MM.1S (cell line): ENCODE results near the gene RNLS.

ENCODE experiments used
- DNase-seq: peaks from one replicate; pipeline ENCODE4 v3.0.0-alpha.2; 2015
- H2AFZ ChIP-seq: fragments of 300-600 bp; sonication (generic); 2 replicates; pipeline ENCODE4 v1.6.0; 2016; ENCODE audit warnings: antibody characterized with exemption, low read length
- H3F3A ChIP-seq: fragments of 300-600 bp; sonication (generic); 2 replicates; pipeline ENCODE4 v1.6.1; 2016; ENCODE audit warnings: mild to moderate bottlenecking, antibody characterized with exemption, low read length, moderate library complexity, mixed read lengths; ENCODE audit not compliant: insufficient read depth
- H3K27ac ChIP-seq: fragments of 300-600 bp; sonication (generic); 2 replicates; pipeline ENCODE4 v1.5.1; 2016; ENCODE audit warnings: mild to moderate bottlenecking, low read length
- H3K27me3 ChIP-seq: fragments of 300-600 bp; sonication (generic); replicated peaks from 2 replicates; pipeline ENCODE4 v1.6.0; 2016; ENCODE audit warnings: low read length; ENCODE audit not compliant: insufficient read depth
- H3K36me3 ChIP-seq: fragments of 300-600 bp; sonication (generic); replicated peaks from 2 replicates; pipeline ENCODE4 v1.6.1; 2016; ENCODE audit warnings: mild to moderate bottlenecking, low read length, mixed read lengths; ENCODE audit not compliant: insufficient read depth
- H3K4me1 ChIP-seq: fragments of 300-600 bp; sonication (generic); 2 replicates; pipeline ENCODE4 v1.6.1; 2016; ENCODE audit warnings: low read length, mixed read lengths
- H3K4me2 ChIP-seq: fragments of 300-600 bp; sonication (generic); 2 replicates; pipeline ENCODE4 v1.6.0; 2016; ENCODE audit warnings: low read depth, low read length
- H3K4me3 ChIP-seq: fragments of 300-600 bp; sonication (generic); 2 replicates; pipeline ENCODE4 v1.5.1; 2016; ENCODE audit warnings: low read length, mixed read lengths
- H3K79me2 ChIP-seq: fragments of 300-600 bp; sonication (generic); 2 replicates; pipeline ENCODE4 v1.6.1; 2016; ENCODE audit warnings: mixed run types, low read length, mixed read lengths
- H3K9ac ChIP-seq: fragments of 300-600 bp; sonication (generic); 2 replicates; pipeline ENCODE4 v1.6.1; 2016; ENCODE audit warnings: low read length, mixed read lengths
- H3K9me2 ChIP-seq: fragments of 300-600 bp; sonication (generic); replicated peaks from 2 replicates; pipeline ENCODE4 v1.6.1; 2016; ENCODE audit warnings: mild to moderate bottlenecking, low read length, mixed read lengths; ENCODE audit not compliant: insufficient read depth
- H3K9me3 ChIP-seq: fragments of 300-600 bp; sonication (generic); replicated peaks from 2 replicates; pipeline ENCODE4 v1.6.1; 2016; ENCODE audit warnings: mild to moderate bottlenecking, low read length, mixed read lengths; ENCODE audit not compliant: insufficient read depth
- H4K20me1 ChIP-seq: fragments of 300-600 bp; sonication (generic); 2 replicates; pipeline ENCODE4 v1.6.1; 2016; ENCODE audit warnings: mild to moderate bottlenecking, low read length, moderate library complexity, mixed read lengths; ENCODE audit not compliant: insufficient read depth
- CTCF ChIP-seq: fragments of 300-600 bp; sonication (generic); IDR thresholded peaks from 2 replicates; pipeline ENCODE4 v1.5.1; 2016; ENCODE audit warnings: antibody characterized with exemption, low read length, mixed read lengths
- EZH2 ChIP-seq: fragments of 300-600 bp; sonication (generic); optimal IDR thresholded peaks from 2 replicates; pipeline ENCODE3; 2017; ENCODE audit warnings: low read depth, mild to moderate bottlenecking, antibody characterized with exemption, low read length, mixed read lengths
- EZH2phosphoT487 ChIP-seq: fragments of 300-600 bp; sonication (generic); IDR thresholded peaks from 2 replicates; pipeline ENCODE4 v1.6.1; 2018; ENCODE audit warnings: antibody characterized with exemption, low read length

Gene RNLS

GRCh38 chr10:88427024-88427423, 156.1 kb downstream of the RNLS start:
- H3K36me3 ChIP-seq, result no peaks in the 10 kb centered on the region
- H3K4me2 ChIP-seq, result no peak overlapping the region
- DNase-seq, result no peak
- no peaks in the 10 kb centered on the region for H3F3A ChIP-seq
- no peaks in the 10 kb centered on the region for H3K9me3 ChIP-seq
- no peaks in the 10 kb centered on the region for H4K20me1 ChIP-seq
- H3K79me2 ChIP-seq, result no peaks in the 10 kb centered on the region
- no peaks in the 10 kb centered on the region for H3K4me1 ChIP-seq
- H3K27ac ChIP-seq, result no peak overlapping the region
- H3K9me2 ChIP-seq, result no peaks in the 10 kb centered on the region
- no peak overlapping the region for H3K9ac ChIP-seq
- H3K27me3 ChIP-seq, result no peaks in the 10 kb centered on the region
- TF ChIP-seq CTCF (no peak), EZH2 (no peak), EZH2phosphoT487 (no peak)
- H3K4me3 ChIP-seq, result no peak overlapping the region
- H2AFZ ChIP-seq, result no peak overlapping the region

- H3K4me2 ChIP-seq, result no peak overlapping the region
- no peaks in the 10 kb centered on the region for H3F3A ChIP-seq
- no peak overlapping the region for H3K4me3 ChIP-seq
- no peak overlapping the region for H3K9ac ChIP-seq
- no peak for DNase-seq
- no peaks in the 10 kb centered on the region for H3K9me3 ChIP-seq
- no peaks in the 10 kb centered on the region for H3K79me2 ChIP-seq
- no peaks in the 10 kb centered on the region for H3K27me3 ChIP-seq
- H3K27ac ChIP-seq, result no peak overlapping the region
- TF ChIP-seq CTCF, result no peak
- no peak for TF ChIP-seq EZH2phosphoT487
- no peak for TF ChIP-seq EZH2
- no peaks in the 10 kb centered on the region for H3K9me2 ChIP-seq
- no peaks in the 10 kb centered on the region for H4K20me1 ChIP-seq
- no peaks in the 10 kb centered on the region for H3K36me3 ChIP-seq
- H3K4me1 ChIP-seq, result no peaks in the 10 kb centered on the region
- no peak overlapping the region for H2AFZ ChIP-seq
These were observed 158.2 kb downstream of the RNLS start for GRCh38 chr10:88424881-88425280.

GRCh38 chr10:88423732-88424131, 159.4 kb downstream of the RNLS start:
- no peaks in the 10 kb centered on the region for H3F3A ChIP-seq
- no peak overlapping the region for H3K4me3 ChIP-seq
- no peak overlapping the region for H3K4me2 ChIP-seq
- TF ChIP-seq EZH2, result no peak
- no peak for TF ChIP-seq CTCF
- no peak for TF ChIP-seq EZH2phosphoT487
- H3K27ac ChIP-seq, result no peak overlapping the region
- H4K20me1 ChIP-seq, result no peaks in the 10 kb centered on the region
- no peak overlapping the region for H2AFZ ChIP-seq
- H3K4me1 ChIP-seq, result no peaks in the 10 kb centered on the region
- H3K9me2 ChIP-seq, result no peaks in the 10 kb centered on the region
- H3K9ac ChIP-seq, result no peak overlapping the region
- H3K79me2 ChIP-seq, result no peaks in the 10 kb centered on the region
- H3K36me3 ChIP-seq, result no peaks in the 10 kb centered on the region
- H3K27me3 ChIP-seq, result no peaks in the 10 kb centered on the region
- no peaks in the 10 kb centered on the region for H3K9me3 ChIP-seq
- no peak for DNase-seq
